H1 (cell line): ENCODE results near the gene AP1S3. TPM values are rescaled to one million over a fixed set of nuclear protein-coding genes. Genes with fewer than 3 reads are reported as not detected.

ENCODE experiments used
- CHD2 ChIP-seq: IDR thresholded peaks from 2 replicates; pipeline ENCODE4 v1.6.1; 2012; ENCODE audit warnings: low read length, improper control_type of control experiment
- SIRT6 ChIP-seq: IDR thresholded peaks from one replicate; pipeline ENCODE4 v1.7.1; 2012; ENCODE audit warnings: low read length, inconsistent platforms
- polyA plus RNA-seq, 7 experiments: library from polyadenylated mRNA; depleted of rRNA in 3 of 7; stranded (reverse) in 5 of 7; unstranded in 2 of 7; fragments of >200 nt in 5 of 7; fragments of 200-250 nt in 2 of 7; gene quantifications; 1 replicate in 5 of 7; 2 replicates in 1 of 7; 4 replicates in 1 of 7; pipeline versions ENCODE4 v1.2.1 to v1.2.3, GENCODE V29; 2011 to 2013; ENCODE audit warnings: missing spikeins in 2 of 7, mixed read lengths in 2 of 7
- total RNA-seq: library from RNA; stranded (reverse); fragmentation: NEBNext Ultra II Directional; extraction: Animal tissue kit (Norgen Biotek cat#: 25700); gene quantifications from 2 replicates; pipeline ENCODE4 v1.2.1, GENCODE V29; 2021
- TF ChIP-seq, protein P1 (sequence below): IDR thresholded peaks from 2 replicates; pipeline ENCODE4 v1.6.1; 2011; ENCODE audit warnings: low read length, improper control_type of control experiment

The AP1S3 gene
- total and polyA plus RNA-seq, 2 of the 8 experiments (the other 6 are each of a cell fraction or from before 2014, with no cell fraction given): 3.9 to 20.2 TPM

DNA sequence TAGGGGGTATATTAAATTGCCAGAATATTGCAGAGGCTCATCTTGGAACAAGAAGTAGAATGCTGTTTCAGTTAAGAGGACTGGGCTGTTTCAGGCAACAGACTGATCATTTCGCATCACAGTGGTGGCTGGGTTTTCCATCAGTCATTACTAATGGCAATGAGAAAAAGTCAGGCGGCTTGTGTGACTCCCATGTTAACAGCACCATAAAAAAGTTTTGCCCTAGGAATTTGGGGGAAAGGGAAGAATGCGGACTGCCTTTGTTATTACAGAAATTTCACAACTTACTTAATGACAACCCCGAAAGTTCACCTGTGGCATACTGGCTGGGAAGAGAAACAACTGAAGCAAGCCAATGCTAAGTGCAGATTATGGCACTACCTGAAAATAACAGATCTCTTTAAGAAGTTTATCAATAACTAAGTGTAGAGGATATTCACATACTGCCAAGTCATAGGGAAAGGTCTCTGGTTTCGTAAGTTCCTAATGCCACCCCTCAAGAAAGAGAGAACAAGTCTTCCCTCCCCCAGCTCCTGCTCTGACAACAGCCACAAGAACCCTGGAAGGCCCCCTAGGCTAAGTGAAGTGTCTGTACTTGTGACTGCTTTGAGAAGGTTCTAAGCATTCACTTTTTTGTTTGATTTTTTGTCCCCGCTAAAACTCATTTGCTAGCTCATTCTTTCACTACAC, 40.5 kb upstream of the AP1S3 start (continued):
- TF ChIP-seq, protein P1, sequence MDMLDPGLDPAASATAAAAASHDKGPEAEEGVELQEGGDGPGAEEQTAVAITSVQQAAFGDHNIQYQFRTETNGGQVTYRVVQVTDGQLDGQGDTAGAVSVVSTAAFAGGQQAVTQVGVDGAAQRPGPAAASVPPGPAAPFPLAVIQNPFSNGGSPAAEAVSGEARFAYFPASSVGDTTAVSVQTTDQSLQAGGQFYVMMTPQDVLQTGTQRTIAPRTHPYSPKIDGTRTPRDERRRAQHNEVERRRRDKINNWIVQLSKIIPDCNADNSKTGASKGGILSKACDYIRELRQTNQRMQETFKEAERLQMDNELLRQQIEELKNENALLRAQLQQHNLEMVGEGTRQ: no peak
- no peak for TF ChIP-seq CHD2
- TF ChIP-seq SIRT6: no peak
